ENCODE data around the gene YIF1A.

Gene YIF1A

GRCh38 chr11:66239998-66240780, 48.8 kb downstream of the YIF1A start:
- DNase-seq = no peak

- DNase-seq = no peak
Observed at GRCh38 chr11:66239511-66239910, 49.4 kb downstream of the YIF1A start.

- no peak for DNase-seq
Observed at GRCh38 chr11:66238786-66239413, 50.0 kb downstream of the YIF1A start.

- no peak for DNase-seq
Observed at GRCh38 chr11:66237867-66238266, 51.1 kb downstream of the YIF1A start.

- no peak for DNase-seq
Observed at GRCh38 chr11:66235141-66235540, 53.8 kb downstream of the YIF1A start.

Measured in NCI-H226 (cell line).